NCI-H2081 (cell line): ENCODE results near the gene DCBLD1.

Source experiments
- DNase-seq, 2 experiments: peaks; one replicate each; lab custom pipeline; 2025; lab: John Stamatoyannopoulos, UW

DCBLD1 gene

GRCh38 chr6:117555882-117556498, 73.5 kb downstream of the DCBLD1 start:
- DNase-seq: peak in 1 of 2 experiments; percentile 13

GRCh38 chr6:117557951-117558350, 75.5 kb downstream of the DCBLD1 start:
- DNase-seq: no peak

GRCh38 chr6:117558818-117559217, 76.3 kb downstream of the DCBLD1 start:
- no peak for DNase-seq

- DNase-seq: no peak
Observed at GRCh38 chr6:117559299-117559698, 76.8 kb downstream of the DCBLD1 start.

DNA sequence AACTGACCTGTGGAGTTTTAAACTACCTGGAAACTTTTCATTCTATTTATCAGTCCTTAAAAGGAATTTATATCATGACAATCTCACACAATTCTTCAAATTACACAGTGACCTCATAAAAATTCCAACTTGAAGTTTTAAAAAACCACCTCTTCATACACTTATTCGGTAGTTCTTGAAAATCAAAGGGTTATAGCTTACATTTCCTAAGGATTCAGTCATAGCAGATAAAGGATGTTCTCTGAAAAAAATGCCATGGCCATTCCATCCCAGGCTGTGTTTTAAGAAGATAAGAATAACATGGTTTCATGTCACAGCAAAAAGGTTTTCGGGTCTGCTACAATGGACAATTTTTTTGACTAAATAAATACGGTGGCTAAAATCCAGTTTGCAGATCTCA, 78.7 kb downstream of the DCBLD1 start:
- DNase-seq: no peak

GRCh38 chr6:117564681-117565080, 82.2 kb downstream of the DCBLD1 start:
- DNase-seq: no peak

GRCh38 chr6:117568247-117568646, 85.8 kb downstream of the DCBLD1 start:
- no peak for DNase-seq

- no peak for DNase-seq
Observed at GRCh38 chr6:117568831-117569410, 86.4 kb downstream of the DCBLD1 start.

- DNase-seq: no peak
Observed at GRCh38 chr6:117573006-117573680, 90.7 kb downstream of the DCBLD1 start.

- DNase-seq: no peak
Observed at GRCh38 chr6:117574198-117574597, 91.7 kb downstream of the DCBLD1 start.

DNA sequence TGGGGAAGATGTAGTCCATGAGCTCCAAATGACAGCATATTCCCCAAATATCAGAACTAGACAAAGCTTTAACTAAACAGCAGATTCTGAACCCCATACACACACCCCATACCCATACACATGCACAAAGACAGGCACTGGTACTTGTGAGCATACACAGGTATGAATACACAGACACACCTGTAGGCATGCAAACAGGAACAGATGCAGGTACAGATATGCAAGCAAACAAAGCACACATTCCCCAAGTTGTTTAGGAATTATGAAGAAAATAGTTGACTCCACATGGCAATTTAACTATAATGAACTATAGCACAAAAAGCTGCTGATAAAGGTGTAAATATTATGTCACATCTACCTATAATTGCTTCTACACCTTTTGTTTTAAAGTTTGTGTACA, 103.2 kb downstream of the DCBLD1 start:
- DNase-seq: no peak

DNA sequence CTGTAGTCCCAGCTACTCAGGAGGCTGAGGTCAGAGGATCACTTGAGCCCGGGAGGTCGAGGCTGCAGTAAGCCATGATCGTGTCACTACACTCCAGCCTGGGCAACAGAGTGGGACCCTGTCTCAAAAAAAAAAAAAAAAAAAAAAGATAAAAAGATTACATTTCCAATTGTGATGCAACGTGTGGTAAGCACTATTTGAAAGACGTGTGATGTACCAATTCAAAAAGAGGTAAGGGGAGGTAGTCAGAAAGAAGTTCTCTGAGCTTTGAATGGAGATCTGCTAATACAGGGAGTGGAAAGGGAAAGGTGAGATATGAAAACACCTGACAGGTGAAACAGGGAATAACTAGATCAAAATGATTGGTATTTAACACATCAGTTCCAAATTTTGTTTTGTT, 108.0 kb downstream of the DCBLD1 start:
- no peak for DNase-seq

GRCh38 chr6:117591405-117591804, 108.9 kb downstream of the DCBLD1 start:
- no peak for DNase-seq

DNA sequence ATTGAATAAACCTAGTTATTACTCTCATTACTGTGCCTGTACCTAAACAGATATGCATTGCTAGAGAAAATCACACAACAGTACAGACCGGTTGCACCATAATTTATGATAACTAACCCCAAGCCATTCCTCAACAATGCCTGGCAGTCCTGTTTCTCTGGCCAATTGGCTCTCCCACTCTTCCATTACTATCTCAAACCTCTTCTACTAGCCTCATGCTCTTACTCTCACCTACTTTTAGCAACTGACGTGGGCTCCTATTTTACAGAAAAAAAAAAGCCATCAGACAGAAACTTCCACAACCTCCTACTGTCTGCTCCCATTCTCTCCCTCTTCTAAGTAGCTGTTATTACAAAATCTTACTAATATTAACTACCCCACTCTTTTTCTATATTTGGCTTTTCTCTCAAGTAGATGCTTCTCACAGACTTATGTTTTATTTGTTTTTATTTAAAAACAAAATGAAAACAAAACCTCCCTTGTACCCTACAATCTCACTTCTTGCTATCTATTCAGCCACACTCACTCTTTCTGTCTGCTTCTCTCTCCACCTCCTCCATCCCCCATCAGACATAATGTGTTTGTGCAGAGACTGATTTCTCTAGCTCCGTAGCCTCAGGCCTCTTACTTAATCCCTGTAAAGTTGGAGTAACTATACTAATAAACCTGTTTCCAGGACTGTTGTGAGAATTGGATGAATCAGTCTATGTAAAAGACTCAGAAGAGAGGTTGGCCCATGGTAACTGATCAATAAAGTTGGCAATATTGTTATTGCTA, 110.7 kb downstream of the DCBLD1 start:
- no peak for DNase-seq

GRCh38 chr6:117595099-117595923, 112.8 kb downstream of the DCBLD1 start:
- DNase-seq: no peak

- DNase-seq: no peak
Observed at GRCh38 chr6:117597755-117598154, 115.3 kb downstream of the DCBLD1 start.
